HEK293 (cell line): ENCODE data around the gene LAMA4.

Source experiments
- CTCF ChIA-PET: fragments of 350-600 bp; formaldehyde crosslinking; extraction: SDS; loops from one replicate; lab custom pipeline; 2021; ENCODE audit warnings: antibody characterized with exemption; lab: Yijun Ruan, JAX
- POLR2A ChIA-PET: fragments of 300-600 bp; formaldehyde crosslinking; extraction: SDS; loops from one replicate; lab custom pipeline; 2020; ENCODE audit warnings: antibody characterized with exemption, inconsistent platforms; lab: Yijun Ruan, JAX
- H3K27ac ChIP-seq: fragments of 200-500 bp; sonication (Bioruptor generic); 2 replicates; pipeline ENCODE4 v1.5.1; 2014; ENCODE audit warnings: low read depth, low read length, control low read depth, inconsistent platforms; ENCODE audit errors: extremely low read depth
- H3K36me3 ChIP-seq, 2 experiments: fragments of 200-500 bp in 1 of 2; sonication (Bioruptor generic) in 1 of 2; 1 replicate in 1 of 2; 2 replicates in 1 of 2; pipeline ENCODE4 v1.5.1; 2014 to 2017; ENCODE audit warnings: inconsistent platforms in 2 of 2, low read length in 2 of 2; ENCODE audit not compliant: control insufficient read depth in 2 of 2, insufficient read depth in 1 of 2
- H3K4me1 ChIP-seq: fragments of 200-500 bp; sonication (Bioruptor generic); 2 replicates; pipeline ENCODE4 v1.5.1; 2014; ENCODE audit warnings: mild to moderate bottlenecking, low read length, inconsistent platforms; ENCODE audit not compliant: control insufficient read depth, insufficient read depth
- H3K4me3 ChIP-seq: 2 replicates; pipeline ENCODE4 v1.5.1; 2011; ENCODE audit warnings: low read depth, mild to moderate bottlenecking, control low read depth, low read length, moderate library complexity
- H3K9me3 ChIP-seq: fragments of 200-500 bp; sonication (Bioruptor generic); 2 replicates; pipeline ENCODE4 v1.5.1; 2014; ENCODE audit warnings: low read depth, low read length, inconsistent platforms; ENCODE audit not compliant: control insufficient read depth, insufficient read depth
- BCL11B ChIP-seq: fragments of 450-650 bp; formaldehyde crosslinking; IDR thresholded peaks from 2 replicates; pipeline ENCODE4 v1.5.1; 2016; ENCODE audit warnings: low read depth, missing biosample characterization, missing genetic modification characterization
- GFI1B ChIP-seq: fragments of 450-650 bp; formaldehyde crosslinking; IDR thresholded peaks from 2 replicates; pipeline ENCODE4 v1.5.1; 2016; ENCODE audit warnings: missing biosample characterization, missing genetic modification characterization
- GLIS1 ChIP-seq: fragments of 450-650 bp; formaldehyde crosslinking; IDR thresholded peaks from 2 replicates; pipeline ENCODE4 v1.5.1; 2016; ENCODE audit warnings: missing biosample characterization, missing genetic modification characterization
- OVOL3 ChIP-seq: fragments of 450-650 bp; formaldehyde crosslinking; IDR thresholded peaks from 2 replicates; pipeline ENCODE4 v1.5.1; 2016; ENCODE audit warnings: missing biosample characterization, missing genetic modification characterization
- RBAK ChIP-seq: fragments of 450-650 bp; formaldehyde crosslinking; IDR thresholded peaks from 2 replicates; pipeline ENCODE4 v1.5.1; 2016; ENCODE audit warnings: missing biosample characterization, missing genetic modification characterization
- TCF7L2 ChIP-seq: IDR thresholded peaks from 2 replicates; pipeline ENCODE4 v1.6.1; 2011; ENCODE audit warnings: low read depth, mild to moderate bottlenecking, inconsistent platforms, low read length, moderate library complexity, borderline replicate concordance
- ZBTB1 ChIP-seq: fragments of 450-650 bp; formaldehyde crosslinking; IDR thresholded peaks from 2 replicates; pipeline ENCODE4 v1.5.1; 2016; ENCODE audit warnings: missing biosample characterization, missing genetic modification characterization
- ZBTB17 ChIP-seq: fragments of 450-650 bp; formaldehyde crosslinking; IDR thresholded peaks from 2 replicates; pipeline ENCODE4 v1.5.1; 2016; ENCODE audit warnings: missing biosample characterization, missing genetic modification characterization
- ZBTB21 ChIP-seq: fragments of 450-650 bp; formaldehyde crosslinking; IDR thresholded peaks from 2 replicates; pipeline ENCODE4 v1.5.1; 2017; ENCODE audit warnings: missing biosample characterization, missing genetic modification characterization
- ZBTB6 ChIP-seq: fragments of 450-650 bp; formaldehyde crosslinking; IDR thresholded peaks from 2 replicates; pipeline ENCODE4 v1.5.1; 2017; ENCODE audit warnings: missing biosample characterization, missing genetic modification characterization
- ZFP3 ChIP-seq: fragments of 450-650 bp; formaldehyde crosslinking; IDR thresholded peaks from 2 replicates; pipeline ENCODE4 v1.5.1; 2016; ENCODE audit warnings: low read depth, missing biosample characterization, missing genetic modification characterization
- ZNF140 ChIP-seq: fragments of 450-650 bp; formaldehyde crosslinking; IDR thresholded peaks from 2 replicates; pipeline ENCODE4 v1.5.1; 2016; ENCODE audit warnings: missing biosample characterization, missing genetic modification characterization
- ZNF155 ChIP-seq: fragments of 450-650 bp; formaldehyde crosslinking; IDR thresholded peaks from 2 replicates; pipeline ENCODE4 v1.5.1; 2016; ENCODE audit warnings: missing biosample characterization, missing genetic modification characterization
- ZNF174 ChIP-seq: fragments of 450-650 bp; formaldehyde crosslinking; IDR thresholded peaks from 2 replicates; pipeline ENCODE4 v1.5.0; 2017; ENCODE audit warnings: missing biosample characterization, mild to moderate bottlenecking, missing genetic modification characterization
- ZNF514 ChIP-seq: fragments of 450-650 bp; formaldehyde crosslinking; IDR thresholded peaks from 2 replicates; pipeline ENCODE4 v1.5.1; 2016; ENCODE audit warnings: missing biosample characterization, missing genetic modification characterization
- ZNF529 ChIP-seq: fragments of 450-650 bp; formaldehyde crosslinking; IDR thresholded peaks from 2 replicates; pipeline ENCODE4 v1.5.1; 2017; ENCODE audit warnings: missing genetic modification characterization, missing biosample characterization; ENCODE audit not compliant: insufficient replicate concordance
- ZNF585B ChIP-seq: fragments of 450-650 bp; formaldehyde crosslinking; IDR thresholded peaks from 2 replicates; pipeline ENCODE4 v1.5.1; 2016; ENCODE audit warnings: missing biosample characterization, missing genetic modification characterization
- ZNF624 ChIP-seq: fragments of 450-650 bp; formaldehyde crosslinking; IDR thresholded peaks from 2 replicates; pipeline ENCODE4 v1.5.1; 2017; ENCODE audit warnings: missing biosample characterization, missing genetic modification characterization
- ZNF626 ChIP-seq: fragments of 450-650 bp; sonication (Bioruptor Pico); formaldehyde crosslinking; IDR thresholded peaks from 2 replicates; pipeline ENCODE4 v1.5.1; 2018; ENCODE audit warnings: missing biosample characterization, missing genetic modification characterization, inconsistent platforms
- ZSCAN16 ChIP-seq: fragments of 450-650 bp; formaldehyde crosslinking; IDR thresholded peaks from 2 replicates; pipeline ENCODE4 v1.5.1; 2016; ENCODE audit warnings: missing biosample characterization, missing genetic modification characterization
- ZSCAN30 ChIP-seq: fragments of 450-650 bp; IDR thresholded peaks from 2 replicates; pipeline ENCODE4 v1.5.1; 2018; ENCODE audit warnings: missing biosample characterization, mild to moderate bottlenecking, missing genetic modification characterization, moderate library complexity
- TF ChIP-seq, protein P1 (sequence below): fragments of 450-650 bp; formaldehyde crosslinking; IDR thresholded peaks from 2 replicates; pipeline ENCODE4 v1.5.1; 2017; ENCODE audit warnings: missing biosample characterization, missing genetic modification characterization
- TF ChIP-seq, protein P2 (sequence below): fragments of 450-650 bp; formaldehyde crosslinking; IDR thresholded peaks from 2 replicates; pipeline ENCODE4 v1.5.1; 2016; ENCODE audit warnings: missing biosample characterization, missing genetic modification characterization
- TF ChIP-seq, protein P3 (sequence below): fragments of 450-650 bp; formaldehyde crosslinking; IDR thresholded peaks from 2 replicates; pipeline ENCODE4 v1.5.1; 2017; ENCODE audit warnings: missing biosample characterization, missing genetic modification characterization

LAMA4 gene

GRCh38 chr6:112209131-112209530, 45.2 kb downstream of the LAMA4 start:
- H3K9me3 ChIP-seq, result no peaks in the 10 kb centered on the region
- H3K27ac ChIP-seq, result no peak overlapping the region
- CTCF ChIA-PET, result no interaction called here
- H3K4me1 ChIP-seq, result peaks cover 14% of the 10 kb centered on the region
- TF ChIP-seq ZNF624, result no peak
- no peak for TF ChIP-seq BCL11B (tag by site-specific recombination)
- no peak for TF ChIP-seq ZBTB21 (tag by site-specific recombination)
- TF ChIP-seq, protein P1, sequence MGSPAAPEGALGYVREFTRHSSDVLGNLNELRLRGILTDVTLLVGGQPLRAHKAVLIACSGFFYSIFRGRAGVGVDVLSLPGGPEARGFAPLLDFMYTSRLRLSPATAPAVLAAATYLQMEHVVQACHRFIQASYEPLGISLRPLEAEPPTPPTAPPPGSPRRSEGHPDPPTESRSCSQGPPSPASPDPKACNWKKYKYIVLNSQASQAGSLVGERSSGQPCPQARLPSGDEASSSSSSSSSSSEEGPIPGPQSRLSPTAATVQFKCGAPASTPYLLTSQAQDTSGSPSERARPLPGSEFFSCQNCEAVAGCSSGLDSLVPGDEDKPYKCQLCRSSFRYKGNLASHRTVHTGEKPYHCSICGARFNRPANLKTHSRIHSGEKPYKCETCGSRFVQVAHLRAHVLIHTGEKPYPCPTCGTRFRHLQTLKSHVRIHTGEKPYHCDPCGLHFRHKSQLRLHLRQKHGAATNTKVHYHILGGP (tag by site-specific recombination), result no peak
- no peak for TF ChIP-seq ZBTB17
- TF ChIP-seq TCF7L2, result no peak
- no peak for TF ChIP-seq ZSCAN16 (tag by site-specific recombination)
- no peak for TF ChIP-seq GLIS1 (tag by site-specific recombination)
- no peak for TF ChIP-seq ZBTB6 (tag by site-specific recombination)
- no peak for TF ChIP-seq RBAK (tag by site-specific recombination)
- TF ChIP-seq GFI1B, result no peak
- TF ChIP-seq, protein P2, sequence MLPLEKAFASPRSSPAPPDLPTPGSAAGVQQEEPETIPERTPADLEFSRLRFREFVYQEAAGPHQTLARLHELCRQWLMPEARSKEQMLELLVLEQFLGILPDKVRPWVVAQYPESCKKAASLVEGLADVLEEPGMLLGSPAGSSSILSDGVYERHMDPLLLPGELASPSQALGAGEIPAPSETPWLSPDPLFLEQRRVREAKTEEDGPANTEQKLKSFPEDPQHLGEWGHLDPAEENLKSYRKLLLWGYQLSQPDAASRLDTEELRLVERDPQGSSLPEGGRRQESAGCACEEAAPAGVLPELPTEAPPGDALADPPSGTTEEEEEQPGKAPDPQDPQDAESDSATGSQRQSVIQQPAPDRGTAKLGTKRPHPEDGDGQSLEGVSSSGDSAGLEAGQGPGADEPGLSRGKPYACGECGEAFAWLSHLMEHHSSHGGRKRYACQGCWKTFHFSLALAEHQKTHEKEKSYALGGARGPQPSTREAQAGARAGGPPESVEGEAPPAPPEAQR (tag by site-specific recombination), result no peak
- TF ChIP-seq ZNF174 (tag by site-specific recombination), result no peak
- no peak for TF ChIP-seq ZSCAN30 (tag by site-specific recombination)
- no peak for TF ChIP-seq ZNF585B (tag by site-specific recombination)
- no peak for TF ChIP-seq ZNF514 (tag by site-specific recombination)
- no peak for TF ChIP-seq ZBTB1
- no peak for TF ChIP-seq ZFP3 (tag by site-specific recombination)
- no peak for TF ChIP-seq ZNF529 (tag by site-specific recombination)
- TF ChIP-seq OVOL3 (tag by site-specific recombination), result no peak
- POLR2A ChIA-PET, result no interaction called here
- no peak overlapping the region for H3K4me3 ChIP-seq
- no peaks in the 10 kb centered on the region for H3K36me3 ChIP-seq

DNA sequence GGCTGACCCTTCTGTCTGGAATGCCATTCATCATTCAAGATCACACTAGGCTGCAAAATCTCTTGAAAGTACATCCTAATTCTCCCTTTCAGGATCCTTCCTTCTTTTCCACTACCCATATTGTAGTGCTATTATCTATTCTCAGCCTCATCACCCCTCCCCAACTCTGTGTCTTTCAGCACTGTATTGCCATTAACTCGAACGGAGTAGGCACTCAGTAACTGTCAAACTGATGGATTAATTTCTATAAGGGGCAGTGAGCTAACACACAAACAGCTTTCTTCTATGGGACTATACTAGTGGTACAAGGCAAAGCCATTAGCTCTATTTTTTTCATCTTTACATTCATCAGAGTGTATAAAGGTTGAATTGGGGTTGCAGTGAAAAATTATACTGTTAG, 46.6 kb downstream of the LAMA4 start:
- POLR2A ChIA-PET, result no interaction called here
- CTCF ChIA-PET, result interaction anchor here (0.7 to 1.1 kb wide), 3 partner anchors 9 to 410 kb away, joined by 3 to 4 read pairs (median 3); no protein-coding TSS in a partner anchor
- H3K4me1 ChIP-seq, result peaks cover 27% of the 10 kb centered on the region
- TF ChIP-seq, protein P3, sequence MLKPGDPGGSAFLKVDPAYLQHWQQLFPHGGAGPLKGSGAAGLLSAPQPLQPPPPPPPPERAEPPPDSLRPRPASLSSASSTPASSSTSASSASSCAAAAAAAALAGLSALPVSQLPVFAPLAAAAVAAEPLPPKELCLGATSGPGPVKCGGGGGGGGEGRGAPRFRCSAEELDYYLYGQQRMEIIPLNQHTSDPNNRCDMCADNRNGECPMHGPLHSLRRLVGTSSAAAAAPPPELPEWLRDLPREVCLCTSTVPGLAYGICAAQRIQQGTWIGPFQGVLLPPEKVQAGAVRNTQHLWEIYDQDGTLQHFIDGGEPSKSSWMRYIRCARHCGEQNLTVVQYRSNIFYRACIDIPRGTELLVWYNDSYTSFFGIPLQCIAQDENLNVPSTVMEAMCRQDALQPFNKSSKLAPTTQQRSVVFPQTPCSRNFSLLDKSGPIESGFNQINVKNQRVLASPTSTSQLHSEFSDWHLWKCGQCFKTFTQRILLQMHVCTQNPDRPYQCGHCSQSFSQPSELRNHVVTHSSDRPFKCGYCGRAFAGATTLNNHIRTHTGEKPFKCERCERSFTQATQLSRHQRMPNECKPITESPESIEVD (tag by site-specific recombination), result no peak
- TF ChIP-seq ZNF626 (no peak), ZNF155 (tag by site-specific recombination) (no peak), ZNF140 (no peak)
- no peak overlapping the region for H3K4me3 ChIP-seq
- H3K36me3 ChIP-seq, result no peaks in the 10 kb centered on the region
- H3K27ac ChIP-seq, result no peak overlapping the region
- H3K9me3 ChIP-seq, result no peaks in the 10 kb centered on the region
